ENCODE measurements around the gene SOS2. TPM values are rescaled to one million over a fixed set of nuclear protein-coding genes. Genes with fewer than 3 reads are reported as not detected.

SOS2 gene
- total and polyA plus RNA-seq, 10 of the 15 experiments (the other 5 are each of a cell fraction or from before 2014, with no cell fraction given) = 2.1 to 16.8 (median 8.4) TPM

GRCh38 chr14:50082784-50083466 is 148.5 kb downstream of the SOS2 start (continued):
- no peak for TF ChIP-seq USF1 (IDR thresholded peaks at IDR 0.05; ENCODE audit: borderline replicate concordance, extremely low read length, insufficient read depth, low read depth, low read length)
- peak; percentile 77; the same call in 1 of the 2 replicates for TF ChIP-seq TCF12 (IDR thresholded peaks at IDR 0.05; ENCODE audit: low read depth, low read length)
- peak; percentile 92 to 93 for TF ChIP-seq IKZF2 (IDR thresholded peaks at IDR 0.05)
- peak; percentile 99 for TF ChIP-seq RELA (IDR thresholded peaks at IDR 0.05; ENCODE audit: borderline replicate concordance, partially characterized antibody)
- no peak for TF ChIP-seq CBX3 (IDR thresholded peaks at IDR 0.05; ENCODE audit: borderline replicate concordance, low read depth)
- TF ChIP-seq WRNIP1 (IDR thresholded peaks at IDR 0.05; ENCODE audit: borderline replicate concordance, low read depth, low read length) = no peak
- no peak for TF ChIP-seq TCF3 (IDR thresholded peaks at IDR 0.05; ENCODE audit: borderline replicate concordance, insufficient read depth, low read depth, low read length)
- peak; percentile 79 for TF ChIP-seq SP1 (IDR thresholded peaks at IDR 0.05; ENCODE audit: low read depth, low read length)
- 0 out of 2 replicates have a peak, but pooled peaks have one; percentile 25 for TF ChIP-seq TCF7 (IDR thresholded peaks at IDR 0.05; ENCODE audit: borderline replicate concordance)
- no peak for TF ChIP-seq SIX5 (IDR thresholded peaks at IDR 0.05; ENCODE audit: low read depth, low read length, severe bottlenecking)
- TF ChIP-seq CEBPB (IDR thresholded peaks at IDR 0.05; ENCODE audit: borderline replicate concordance in 1 of 2, low read depth in 2 of 2, low read length in 2 of 2) = peak; percentile 37 to 58; a peak in 2 of 4 replicates
- TF ChIP-seq BCL3 (IDR thresholded peaks at IDR 0.05; ENCODE audit: borderline replicate concordance, insufficient read depth, low read depth, low read length, poor library complexity, severe bottlenecking) = peak; percentile 75
- TF ChIP-seq CTCF (IDR thresholded peaks at IDR 0.05 in 2 of 3, conservative IDR thresholded peaks at IDR 0.05 in 1 of 3; ENCODE audit: control insufficient read depth in 2 of 3, extremely low read depth in 1 of 3, insufficient read depth in 1 of 3, low read depth in 3 of 3, low read length in 3 of 3) = no peak
- no peak; the same call in 1 of the 2 replicates for TF ChIP-seq PML (IDR thresholded peaks at IDR 0.05; ENCODE audit: low read length)
- TF ChIP-seq GATAD2B (conservative IDR thresholded peaks at IDR 0.05; ENCODE audit: low read depth) = peak; percentile 47; the same call in 1 of the 2 replicates
- no peak for TF ChIP-seq NR2C1 (IDR thresholded peaks at IDR 0.05)
- TF ChIP-seq ZNF207 (IDR thresholded peaks at IDR 0.05; ENCODE audit: borderline replicate concordance) = no peak
- TF ChIP-seq IRF3 (IDR thresholded peaks at IDR 0.05) = no peak
- peak; percentile 61; the same call in 1 of the 2 replicates for TF ChIP-seq PKNOX1 (IDR thresholded peaks at IDR 0.05)
- peak; percentile 12; the same call in 1 of the 2 replicates for TF ChIP-seq YY1 (IDR thresholded peaks at IDR 0.05; ENCODE audit: low read depth, low read length)
